NCI-H460 (cell line): ENCODE measurements around the gene CACNA1E. TPM values are rescaled to one million over a fixed set of nuclear protein-coding genes. Genes with fewer than 3 reads are reported as not detected.

ENCODE experiments used
- DNase-seq: peaks from one replicate; pipeline ENCODE4 v3.0.0-alpha.2; 2016; ENCODE audit warnings: low read depth; ENCODE audit errors: extremely low read depth
- total RNA-seq: library from RNA; depleted of rRNA; stranded (reverse); fragments of >200 nt; shearing (Covaris generic); gene quantifications from 2 replicates; pipeline ENCODE4 v1.2.3, GENCODE V29; 2014

CACNA1E gene
- total RNA-seq, 1 experiment from 2014 or later = not detected

DNA sequence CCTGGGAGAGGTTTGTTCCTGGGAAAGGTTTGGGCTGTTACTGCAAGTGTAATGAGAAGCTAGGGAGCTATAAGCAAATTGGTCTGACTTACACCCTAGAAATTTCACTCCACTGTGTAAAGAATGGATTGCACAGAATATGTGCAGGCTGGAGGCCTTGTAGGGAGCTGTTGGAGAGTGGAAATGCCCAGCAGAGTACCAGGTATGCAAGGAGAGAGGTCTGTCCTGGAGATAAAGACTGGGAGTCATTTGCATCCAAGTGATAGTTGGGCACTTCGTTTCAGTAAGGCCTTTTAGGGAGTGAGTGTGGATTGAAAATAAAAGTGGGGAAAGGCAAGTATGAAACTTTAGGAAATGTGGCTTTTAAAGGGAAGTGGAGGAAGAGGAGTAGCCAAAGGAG, 75.8 kb downstream of the CACNA1E start:
- no peak for DNase-seq

DNA sequence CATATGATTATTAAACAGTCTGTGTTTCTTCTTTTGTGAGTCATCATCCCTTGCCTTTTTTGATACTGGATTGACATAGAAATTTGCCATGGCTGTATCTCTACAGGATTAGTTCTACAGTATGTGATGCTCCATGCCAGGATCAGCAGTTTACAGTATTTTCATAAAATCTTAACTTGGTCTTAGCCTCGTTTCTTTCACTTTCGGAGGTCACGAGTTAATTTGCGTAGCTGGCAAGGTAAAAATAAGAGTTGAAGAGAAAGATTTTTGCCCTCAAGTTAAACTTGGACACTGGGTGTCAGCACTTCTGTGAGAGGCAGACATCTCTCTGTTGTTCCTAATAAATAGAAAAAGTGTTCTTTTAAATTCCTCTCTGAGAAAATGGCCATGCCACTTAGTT, 79.1 kb downstream of the CACNA1E start:
- no peak for DNase-seq

DNA sequence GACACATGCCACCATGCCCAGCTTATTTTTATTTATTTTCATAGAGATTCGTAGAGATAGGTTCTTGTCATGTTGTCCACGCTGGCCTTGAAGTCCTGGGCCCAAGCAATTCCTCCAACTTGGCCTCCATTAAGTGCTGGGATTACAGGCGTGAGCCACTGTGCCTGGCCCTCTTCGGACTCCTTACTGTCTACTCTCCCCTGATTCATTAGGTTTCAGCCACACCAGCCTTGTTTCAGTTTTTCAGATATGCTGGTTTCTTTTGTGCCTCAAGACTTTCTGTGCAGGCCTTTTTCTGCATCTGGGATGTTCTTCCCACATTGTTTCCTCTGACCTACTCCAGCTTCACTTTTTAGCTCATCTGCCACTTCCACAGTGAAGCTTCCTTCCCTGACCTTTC, 85.4 kb downstream of the CACNA1E start:
- no peak for DNase-seq

DNA sequence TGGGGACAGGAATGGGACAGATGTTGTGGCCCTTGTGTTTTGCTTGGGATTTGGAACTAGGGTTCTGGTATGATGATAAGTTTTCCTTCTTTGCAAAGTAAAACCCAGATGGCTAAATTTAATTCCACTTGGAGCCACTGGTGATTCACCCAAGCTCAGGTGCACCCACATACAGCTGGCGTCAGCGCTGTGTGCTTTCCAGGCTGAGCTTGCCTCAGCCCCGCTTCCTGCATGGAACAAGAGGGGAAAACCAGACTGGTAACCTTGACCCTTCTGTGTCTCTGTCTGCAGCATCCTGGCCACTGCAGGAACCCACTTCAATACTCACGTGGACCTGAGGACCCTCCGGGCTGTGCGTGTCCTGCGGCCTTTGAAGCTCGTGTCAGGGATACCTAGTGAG, 94.2 kb downstream of the CACNA1E start:
- DNase-seq = no peak

DNA sequence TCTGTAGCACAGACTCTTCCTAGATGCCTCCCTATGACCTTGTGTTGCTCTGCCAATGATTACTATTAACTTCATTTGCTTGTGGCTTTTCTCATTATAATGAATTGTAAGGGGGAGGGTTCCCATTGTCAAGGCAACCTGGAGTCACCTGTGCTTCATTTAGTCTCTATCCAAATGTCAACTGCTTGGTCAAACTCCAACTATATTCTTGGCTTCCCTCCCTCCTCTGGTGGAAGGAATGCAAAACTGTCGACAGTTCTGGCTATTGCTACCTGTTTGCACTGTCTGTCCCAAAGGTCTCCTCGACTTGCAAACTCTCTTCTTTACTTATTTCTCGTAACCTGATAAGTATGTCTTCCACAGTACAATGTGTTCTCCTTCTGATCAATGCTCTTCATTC, 100.3 kb downstream of the CACNA1E start:
- DNase-seq = no peak

DNA sequence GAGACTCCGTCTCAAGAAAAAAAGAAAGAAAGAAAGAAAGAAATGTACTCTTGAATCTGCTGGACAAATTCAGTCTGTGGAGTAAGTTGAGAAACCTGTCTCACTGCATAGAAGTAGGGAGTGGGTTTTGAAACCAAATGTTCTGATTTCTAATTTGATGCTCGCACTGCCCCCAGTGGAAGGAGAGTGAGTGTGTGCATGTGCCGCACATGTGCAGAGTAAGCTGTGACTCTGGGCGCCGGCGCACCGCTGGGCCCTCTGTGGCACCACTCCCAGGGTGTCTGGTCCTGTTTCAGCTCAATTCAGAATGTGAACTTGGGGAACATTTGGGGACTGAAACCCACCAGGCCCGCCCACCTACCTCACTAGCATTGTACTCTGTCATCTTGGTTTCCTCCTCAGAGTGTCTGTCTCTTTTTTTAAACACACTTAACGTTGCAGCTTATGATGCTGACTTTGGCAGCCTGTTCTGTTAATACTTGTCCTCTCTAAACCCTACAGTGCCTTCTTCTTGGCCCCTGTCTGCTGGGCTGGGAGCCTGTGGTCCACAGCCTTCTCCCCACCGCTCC, 104.6 kb downstream of the CACNA1E start:
- DNase-seq = no peak

DNA sequence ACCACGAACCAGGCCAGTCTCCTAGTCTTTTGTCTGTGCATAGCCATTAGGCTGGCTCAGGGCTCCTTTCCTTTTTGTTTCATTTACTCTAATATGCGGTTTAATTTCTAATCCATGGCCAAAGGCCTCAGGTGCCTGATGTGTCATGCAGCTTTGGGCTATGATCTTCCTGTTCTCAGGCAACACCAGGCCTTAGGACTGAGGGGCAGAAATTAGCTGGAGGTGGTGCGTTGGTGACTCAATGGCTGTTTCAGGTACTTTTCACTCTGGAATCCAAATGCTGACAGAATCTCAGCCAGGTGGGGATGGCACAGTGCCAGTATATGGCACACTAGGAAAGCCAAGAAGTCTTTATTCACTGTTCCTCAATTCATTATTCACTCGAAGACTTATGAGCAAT, 105.3 kb downstream of the CACNA1E start:
- DNase-seq = no peak

DNA sequence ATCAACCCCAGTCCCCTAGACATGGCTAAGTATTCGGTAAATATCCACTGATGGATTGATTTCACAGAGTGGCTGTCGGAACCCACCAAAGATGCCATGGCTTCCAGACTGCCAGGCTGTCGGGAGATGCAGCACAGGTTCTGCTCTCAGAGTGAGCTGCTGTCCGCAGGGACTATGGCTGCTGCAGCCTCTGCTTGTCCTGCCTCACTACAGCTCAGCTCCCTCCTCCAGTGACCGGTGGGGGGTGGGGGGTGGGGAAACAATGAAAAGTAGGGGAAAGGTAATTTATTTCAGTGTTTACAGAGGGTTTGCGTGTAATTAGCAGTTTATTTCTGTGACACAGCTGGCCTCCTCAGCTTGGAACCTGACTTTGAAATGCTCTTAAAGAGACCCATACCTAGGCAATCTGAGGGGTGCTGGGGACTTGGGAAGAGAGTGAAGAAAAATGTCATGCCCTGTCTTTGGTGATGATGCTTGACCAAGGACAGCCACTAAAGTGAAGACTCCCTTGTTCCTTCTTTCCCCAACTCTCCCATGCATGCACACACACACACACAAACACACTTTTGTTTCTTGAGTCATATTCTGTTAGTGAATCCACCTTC, 109.0 kb downstream of the CACNA1E start:
- DNase-seq = no peak

DNA sequence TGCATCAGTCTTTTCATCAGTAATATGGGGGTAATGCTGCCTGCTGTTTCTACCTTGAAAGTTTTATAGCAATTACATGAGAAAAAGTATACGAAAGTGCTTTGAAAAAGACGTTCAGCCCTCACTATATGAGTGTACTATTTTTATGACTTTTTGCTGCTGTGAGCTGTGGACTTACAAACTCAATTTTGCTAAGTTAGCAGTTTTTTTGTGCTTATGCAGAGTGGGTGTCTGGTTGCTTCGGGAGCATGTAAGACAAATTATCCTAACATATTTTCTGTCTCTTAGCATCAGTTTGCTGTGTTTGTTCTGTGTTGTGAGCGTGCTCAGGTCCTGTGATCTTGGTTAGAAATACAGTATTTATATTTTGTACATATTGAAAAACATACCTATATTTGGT, 109.7 kb downstream of the CACNA1E start:
- no peak for DNase-seq

DNA sequence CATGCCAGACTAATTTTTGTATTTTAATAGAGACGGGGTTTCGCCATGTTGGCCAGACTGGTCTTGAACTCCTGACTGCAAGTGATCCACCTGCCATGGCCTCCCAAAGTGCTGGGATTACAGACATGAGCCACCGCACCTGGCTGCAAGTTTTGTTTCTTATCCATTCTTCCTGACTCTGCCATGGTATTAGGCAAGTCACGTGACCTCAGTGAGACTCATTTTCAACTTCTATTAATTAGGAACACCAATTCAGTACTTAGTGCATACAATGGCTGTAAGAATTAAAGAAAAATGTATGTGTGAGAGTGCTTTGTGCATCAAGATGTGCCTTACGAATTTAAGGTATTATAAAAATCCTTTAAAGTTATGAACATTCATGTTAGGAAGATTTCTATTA, 111.2 kb downstream of the CACNA1E start:
- DNase-seq = no peak

DNA sequence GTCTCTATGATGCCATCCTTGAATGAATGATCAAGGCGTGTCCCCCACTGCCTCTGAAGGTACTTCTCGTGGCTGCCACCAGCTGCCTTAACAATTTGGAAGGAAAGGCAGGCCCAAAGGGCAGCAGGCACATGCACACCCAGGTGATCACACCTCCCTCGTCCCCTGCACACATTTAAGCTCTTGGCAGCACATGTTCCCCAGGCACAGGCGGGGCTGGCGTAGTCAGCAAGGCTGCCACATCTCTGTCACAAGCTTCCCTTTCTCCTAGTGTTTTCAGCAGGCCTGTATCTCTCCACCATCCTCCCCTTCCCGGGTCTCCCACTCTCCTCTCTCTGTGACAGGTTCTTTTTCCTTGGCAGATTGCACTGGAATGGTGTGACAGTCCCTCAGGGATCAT, 111.9 kb downstream of the CACNA1E start:
- DNase-seq = no peak

DNA sequence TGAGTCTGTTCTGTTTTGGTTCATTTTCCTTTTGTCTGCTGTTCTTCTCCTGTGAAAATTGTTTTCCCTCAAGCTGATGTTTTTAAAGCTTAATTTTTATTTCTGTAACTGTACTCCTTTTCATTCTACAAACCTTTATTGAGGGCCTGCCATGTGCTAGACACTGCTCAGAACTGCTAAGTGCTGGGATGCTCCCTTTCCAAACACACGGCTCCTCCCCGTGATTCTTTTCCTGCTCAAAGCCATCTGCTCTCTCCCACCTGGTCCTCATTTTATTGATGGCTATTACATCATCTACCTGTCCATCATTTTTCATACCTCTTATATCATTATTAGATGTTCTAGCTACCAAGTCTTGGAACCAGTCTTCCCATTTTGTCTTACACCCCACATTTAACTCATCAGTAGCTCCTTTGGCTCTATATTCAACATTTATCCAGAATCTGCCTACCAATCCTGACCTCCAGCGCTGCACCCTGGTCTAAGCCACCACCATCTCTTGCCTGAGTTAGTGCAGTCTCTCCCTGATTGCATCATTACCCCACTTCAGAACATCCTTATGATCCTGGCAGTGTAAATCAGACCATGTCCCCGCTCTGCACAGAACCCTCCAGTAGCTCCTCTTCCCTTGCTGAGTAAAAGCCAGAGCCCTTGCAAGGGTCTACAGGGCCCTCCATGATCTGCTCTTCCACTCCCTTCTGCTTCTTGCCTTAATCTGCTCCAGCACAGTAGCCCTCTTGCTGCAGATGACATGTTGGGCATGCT, 118.1 kb downstream of the CACNA1E start:
- DNase-seq = no peak

DNA sequence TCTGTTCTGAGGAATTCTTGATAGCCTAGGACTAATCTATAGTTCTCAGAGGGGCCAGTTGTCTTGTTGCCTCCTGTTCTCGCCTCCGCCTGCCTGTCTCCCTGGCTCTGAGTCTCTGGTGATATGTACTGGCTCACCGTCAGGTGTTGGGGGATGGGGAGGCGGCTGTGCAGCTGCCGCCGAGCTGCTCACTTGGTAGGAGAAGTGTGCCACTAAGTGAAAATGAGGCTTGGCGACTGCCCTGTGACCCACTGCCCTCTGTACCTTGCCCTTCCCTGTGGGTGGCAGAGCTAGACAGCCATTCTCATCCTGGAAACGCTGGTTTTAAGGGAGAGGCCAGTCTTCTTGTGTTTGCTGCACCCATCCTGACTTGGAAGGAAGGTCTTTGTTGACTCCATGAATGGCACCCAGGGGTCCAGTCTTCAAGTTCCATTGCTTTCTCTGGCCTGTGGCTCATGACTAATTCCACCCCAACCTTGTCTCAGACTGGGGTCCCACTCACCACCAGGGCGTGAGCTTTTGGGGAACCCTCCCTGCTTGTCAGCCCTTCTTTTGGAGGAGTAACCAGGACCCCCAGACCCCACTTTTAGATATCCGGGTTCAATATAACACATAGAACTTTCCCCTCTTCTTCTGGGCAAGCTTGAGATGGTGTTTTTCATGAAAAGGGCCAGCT, 120.6 kb downstream of the CACNA1E start:
- DNase-seq = no peak

DNA sequence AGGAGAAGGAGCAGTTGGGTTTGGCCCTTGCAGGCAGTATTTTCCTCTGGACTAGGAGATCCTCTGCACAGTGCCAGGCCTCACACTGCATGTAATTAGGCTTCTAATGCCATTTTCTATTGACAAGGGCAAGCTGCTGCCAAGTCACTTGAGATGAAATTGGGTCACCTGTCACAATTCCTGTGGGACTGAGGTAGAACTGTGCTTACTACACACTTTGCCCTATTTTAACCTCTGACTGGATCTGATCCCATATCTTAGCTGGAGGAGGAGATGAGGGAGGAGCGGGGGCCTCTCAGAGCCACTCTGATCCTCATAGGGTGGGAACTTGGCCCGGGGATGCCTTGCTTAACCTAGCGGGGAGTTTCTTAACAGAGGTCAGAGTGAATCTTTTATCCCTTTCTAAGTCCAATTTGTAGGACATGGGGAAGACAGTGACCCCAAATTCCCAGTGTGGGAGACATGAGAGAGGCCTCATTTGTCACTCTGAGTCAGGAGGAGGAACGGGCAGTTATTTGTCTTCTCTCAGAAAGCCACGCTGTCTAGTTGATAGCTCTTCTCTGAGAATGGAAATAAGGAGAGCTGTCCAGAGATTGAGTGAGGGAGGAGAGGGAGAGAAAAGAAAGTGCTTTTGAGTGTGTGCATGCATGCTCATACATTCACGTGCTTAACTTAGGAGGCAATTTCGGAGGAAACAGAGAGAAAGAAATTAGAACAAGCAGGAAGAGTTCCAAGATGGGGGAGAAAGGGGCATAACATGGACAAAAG, 121.3 kb downstream of the CACNA1E start:
- DNase-seq = no peak

DNA sequence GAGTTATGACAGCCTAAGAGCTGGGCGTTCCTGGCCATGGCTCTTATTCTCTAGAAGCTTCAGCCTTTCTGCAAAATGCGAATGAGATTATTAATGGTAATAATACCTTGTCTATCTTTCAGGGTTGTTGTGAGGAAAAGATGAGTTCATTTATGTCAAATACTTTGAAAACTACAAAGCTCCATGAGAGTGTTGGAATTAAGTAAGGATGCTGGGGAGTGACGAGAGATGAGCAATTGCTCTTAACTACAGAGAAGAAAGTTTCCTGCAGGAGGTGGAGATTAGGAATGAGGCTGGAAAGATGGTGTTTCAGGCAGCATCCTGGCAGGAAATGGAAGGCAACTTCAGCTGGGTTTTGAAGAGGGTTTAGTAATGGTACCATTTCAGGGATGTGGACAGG, 124.2 kb downstream of the CACNA1E start:
- DNase-seq = no peak

DNA sequence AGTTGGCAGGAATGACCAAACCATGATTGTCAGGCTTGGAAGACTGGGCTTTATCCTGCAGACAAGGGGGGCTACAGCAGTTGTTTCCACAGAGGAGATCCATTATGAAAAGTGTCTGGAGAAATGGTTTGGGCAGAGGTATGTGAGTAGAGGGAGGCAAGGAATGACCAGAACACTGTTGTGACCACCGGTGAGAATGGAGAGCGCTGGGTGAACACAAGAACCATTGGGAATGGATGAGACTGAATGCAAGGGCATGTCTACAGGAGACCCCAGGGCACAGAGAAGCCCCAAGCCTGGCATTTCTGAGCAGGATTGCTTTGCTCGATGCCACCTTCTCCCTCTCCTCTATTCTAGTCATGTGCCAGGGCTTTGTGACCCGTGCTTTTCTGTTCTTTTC, 125.1 kb downstream of the CACNA1E start:
- DNase-seq = no peak

DNA sequence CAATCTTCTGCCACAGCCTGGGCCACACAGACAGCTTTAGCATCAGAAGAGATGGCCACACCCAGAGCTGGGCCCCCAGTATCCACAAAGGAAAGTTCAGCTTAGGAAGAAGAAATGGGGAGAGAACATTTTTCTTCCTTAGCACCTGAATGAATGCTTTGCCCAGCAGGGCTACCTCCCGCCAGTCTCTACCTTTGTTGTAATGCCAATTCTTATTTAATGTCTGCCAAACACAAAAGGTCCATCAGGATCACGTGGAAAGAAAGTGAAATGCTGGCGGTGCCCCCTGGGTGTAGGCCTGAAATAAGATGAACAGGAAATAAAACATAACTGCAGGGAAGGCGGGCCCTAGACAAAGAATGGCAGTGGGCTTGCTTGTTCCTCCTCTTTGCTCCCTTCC, 125.6 kb downstream of the CACNA1E start:
- no peak for DNase-seq

DNA sequence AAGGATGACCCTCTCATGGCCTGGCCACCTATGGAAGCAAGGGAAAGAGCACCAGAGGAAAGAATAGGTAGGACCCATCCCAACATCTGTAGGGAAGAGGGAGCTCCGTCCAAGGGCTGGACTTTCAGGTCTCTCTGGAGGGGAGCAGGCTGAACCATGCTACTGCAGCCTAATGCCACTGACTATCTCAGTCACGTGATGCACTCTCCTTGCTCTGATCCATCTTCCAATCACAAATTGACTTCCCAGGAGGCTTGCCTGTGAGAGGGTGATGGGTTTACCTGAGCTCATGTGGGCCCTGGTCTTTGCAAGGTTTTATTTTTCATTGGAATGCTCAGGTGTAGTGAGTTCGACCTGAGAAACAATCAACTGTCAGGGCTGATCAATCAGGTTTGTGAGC, 128.8 kb downstream of the CACNA1E start:
- DNase-seq = no peak

DNA sequence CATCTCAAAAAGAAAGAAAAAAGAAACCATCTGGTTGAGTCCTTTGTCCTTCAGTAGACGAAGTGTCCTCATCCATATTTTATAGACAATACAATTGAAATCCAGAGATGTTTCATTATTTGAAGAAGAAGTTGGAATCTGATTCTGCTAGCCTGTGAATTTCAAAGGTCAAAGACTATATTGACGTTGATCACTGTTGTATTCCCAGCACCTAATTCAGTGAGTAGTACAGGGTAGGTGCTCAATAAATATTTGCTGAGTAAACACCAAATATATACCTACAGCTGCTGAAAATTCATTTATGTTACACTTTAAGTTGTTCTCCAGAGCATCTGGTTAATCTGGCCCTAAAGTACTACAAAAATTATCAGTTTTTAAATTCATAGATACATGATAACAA, 135.2 kb downstream of the CACNA1E start:
- DNase-seq = no peak

DNA sequence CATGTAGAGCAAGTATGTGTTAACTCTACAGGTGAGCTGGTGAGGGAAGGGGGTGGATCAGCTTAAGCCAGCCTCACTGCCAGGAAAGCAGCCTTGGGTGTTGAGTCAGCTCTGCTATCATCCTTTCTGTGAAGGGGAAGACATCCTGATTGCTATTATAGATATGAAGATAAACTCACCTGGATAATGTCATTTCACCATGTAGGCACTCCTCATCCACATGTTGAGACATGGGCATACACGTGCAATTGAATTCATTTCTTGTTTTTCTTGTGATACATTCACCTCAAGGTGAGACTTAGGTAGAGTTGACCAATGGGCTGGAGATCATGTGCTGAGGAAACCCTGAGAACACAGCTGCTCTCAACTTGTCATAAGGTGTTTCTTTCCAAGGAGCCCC, 136.9 kb downstream of the CACNA1E start:
- no peak for DNase-seq

DNA sequence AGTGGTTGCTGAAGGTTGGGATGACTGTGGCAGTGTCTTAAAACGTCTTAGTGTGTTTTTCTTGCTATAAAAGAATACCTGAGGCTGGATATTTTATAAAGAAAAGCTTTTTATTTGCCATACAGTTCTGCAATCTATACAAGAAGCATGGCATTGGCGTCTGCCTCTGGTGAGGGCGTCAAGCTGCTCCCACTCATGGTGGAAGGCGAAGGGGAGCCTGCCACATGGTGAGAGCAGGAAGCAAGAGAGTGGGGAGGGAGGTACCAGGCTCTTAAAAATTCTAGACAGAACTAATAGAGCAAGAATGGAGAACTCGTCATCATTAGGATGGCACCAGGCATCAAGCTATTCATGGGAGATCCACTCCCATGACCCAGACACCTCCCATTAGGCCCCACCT, 140.5 kb downstream of the CACNA1E start:
- DNase-seq = no peak
